Measurements from ENCODE around the gene FARP1.

DNA sequence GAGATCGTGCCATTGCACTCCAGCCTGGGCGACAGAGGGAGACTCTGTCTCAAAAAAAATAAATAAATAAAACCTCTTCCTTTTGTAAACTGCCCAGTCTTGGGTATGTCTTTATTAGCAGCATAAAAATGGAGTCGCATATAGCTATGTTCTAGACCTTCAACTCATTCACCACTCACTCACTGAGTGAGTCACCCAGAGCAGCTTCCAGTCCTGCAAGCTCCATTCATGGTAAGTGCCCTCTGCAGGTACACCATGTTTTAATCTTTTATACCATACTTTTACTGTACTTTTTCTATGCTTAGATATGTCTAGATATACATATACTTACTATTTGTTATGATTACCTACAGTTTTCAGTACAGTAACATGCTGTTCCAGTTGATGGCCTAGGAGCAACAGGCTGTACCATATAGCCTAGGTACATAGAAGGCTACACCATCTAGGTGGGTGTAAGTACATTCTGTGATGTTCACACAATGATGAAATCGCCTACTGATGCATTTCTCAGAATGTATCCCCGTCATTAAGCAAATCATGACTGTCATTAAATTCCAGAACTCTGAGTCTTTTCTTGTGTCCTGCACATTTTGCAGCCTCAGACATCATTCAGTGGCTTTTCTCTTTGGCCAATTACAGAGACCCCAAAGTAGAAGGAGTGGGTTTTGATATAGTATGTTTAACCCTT is 13.7 kb upstream of the FARP1 start:
- TF ChIP-seq POLR2A (IDR thresholded peaks at IDR 0.05; ENCODE audit: low read length) (no peak), JUN (IDR thresholded peaks at IDR 0.05) (no peak), EP300 (IDR thresholded peaks at IDR 0.05) (no peak), RFX5 (IDR thresholded peaks at IDR 0.05) (no peak)
- TF ChIP-seq, protein P1, sequence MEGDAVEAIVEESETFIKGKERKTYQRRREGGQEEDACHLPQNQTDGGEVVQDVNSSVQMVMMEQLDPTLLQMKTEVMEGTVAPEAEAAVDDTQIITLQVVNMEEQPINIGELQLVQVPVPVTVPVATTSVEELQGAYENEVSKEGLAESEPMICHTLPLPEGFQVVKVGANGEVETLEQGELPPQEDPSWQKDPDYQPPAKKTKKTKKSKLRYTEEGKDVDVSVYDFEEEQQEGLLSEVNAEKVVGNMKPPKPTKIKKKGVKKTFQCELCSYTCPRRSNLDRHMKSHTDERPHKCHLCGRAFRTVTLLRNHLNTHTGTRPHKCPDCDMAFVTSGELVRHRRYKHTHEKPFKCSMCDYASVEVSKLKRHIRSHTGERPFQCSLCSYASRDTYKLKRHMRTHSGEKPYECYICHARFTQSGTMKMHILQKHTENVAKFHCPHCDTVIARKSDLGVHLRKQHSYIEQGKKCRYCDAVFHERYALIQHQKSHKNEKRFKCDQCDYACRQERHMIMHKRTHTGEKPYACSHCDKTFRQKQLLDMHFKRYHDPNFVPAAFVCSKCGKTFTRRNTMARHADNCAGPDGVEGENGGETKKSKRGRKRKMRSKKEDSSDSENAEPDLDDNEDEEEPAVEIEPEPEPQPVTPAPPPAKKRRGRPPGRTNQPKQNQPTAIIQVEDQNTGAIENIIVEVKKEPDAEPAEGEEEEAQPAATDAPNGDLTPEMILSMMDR (IDR thresholded peaks at IDR 0.05) = no peak

Data from A549 (cell line).